ENCODE measurements around the gene UTS2B. TPM values are rescaled to one million over a fixed set of nuclear protein-coding genes. Genes with fewer than 3 reads are reported as not detected.

UTS2B gene
- total and polyA plus RNA-seq, 7 experiments from 2014 or later: 0.34 TPM; not detected in 6

- ATAC-seq (no peak), DNase-seq (peak in 1 of 9 donors; percentile 1)
- POLR2A ChIA-PET: no interaction called here
- H3K36me3 ChIP-seq (ENCODE audit: control insufficient read depth in 2 of 3, insufficient read depth in 3 of 3, low read length in 3 of 3): no peaks in the 10 kb centered on the region
- H3K4me1 ChIP-seq (ENCODE audit: control insufficient read depth in 2 of 2, insufficient read depth in 2 of 2, low read length in 2 of 2): no peaks in the 10 kb centered on the region
- H3K4me3 Mint-ChIP-seq: peak overlapping the region in 5 of 10 donors; percentile 1 to 21 (median 11)
- H3K4me1 Mint-ChIP-seq: peaks cover 0 to 5% (median 0%) of the 10 kb centered on the region in 7 donors
- no peaks in the 10 kb centered on the region for H3K27me3 ChIP-seq (ENCODE audit: control insufficient read depth in 2 of 2, insufficient read depth in 2 of 2, low read length in 2 of 2)
- no peaks in the 10 kb centered on the region for H3K9me3 ChIP-seq (ENCODE audit: control insufficient read depth in 2 of 3, low read length in 3 of 3)
- no peaks in the 10 kb centered on the region for H3K27me3 Mint-ChIP-seq
- no peak overlapping the region for H3K27ac ChIP-seq (ENCODE audit: low read depth, low read length)
- H3K36me3 Mint-ChIP-seq: no peaks in the 10 kb centered on the region
- intact Hi-C loops (cut with micrococcal nuclease): loop anchor here in 1 of 2 donors (5.0 kb wide), 1 partner anchor 37 kb away; the partner anchor contains the start of gene CCDC50
- CTCF ChIA-PET: no interaction called here
- peaks cover 0 to 8% (median 0%) of the 10 kb centered on the region in 11 donors for H3K9me3 Mint-ChIP-seq
- no peak overlapping the region for H3K4me3 ChIP-seq (ENCODE audit: low read length)
- H3K27ac Mint-ChIP-seq: peak overlapping the region in 3 of 9 donors; percentile 11 to 39 (median 19)
These were observed 39.9 kb downstream of the UTS2B start for GRCh38 chr3:191290311-191291025.

DNA sequence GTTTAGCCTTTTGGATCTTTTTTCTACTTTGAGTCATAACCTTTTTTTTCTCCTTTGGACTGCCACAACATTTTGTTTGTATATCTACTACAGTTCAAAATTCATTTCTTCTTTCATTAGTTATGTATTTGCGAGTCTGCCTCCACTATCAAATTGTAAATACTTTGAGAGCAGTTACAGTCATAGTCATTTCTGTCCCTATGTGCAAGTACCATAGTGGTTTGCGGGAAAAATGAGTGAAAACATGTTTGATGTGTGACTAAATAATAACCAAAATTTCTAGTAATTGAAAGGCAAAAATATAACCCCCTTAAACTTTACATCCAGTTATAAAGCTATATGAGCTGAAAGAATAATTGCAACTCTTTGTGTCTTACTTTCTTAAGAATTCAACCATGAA lies 46.9 kb downstream of the UTS2B start:
- ATAC-seq (no peak), DNase-seq (no peak)
- Mint-ChIP-seq H3K27ac (no peak overlapping the region), H3K27me3 (no peaks in the 10 kb centered on the region), H3K36me3 (no peaks in the 10 kb centered on the region), H3K9me3 (peaks cover 0 to 8% (median 2%) of the 10 kb centered on the region in 11 donors), H3K4me3 (no peak overlapping the region), H3K4me1 (no peaks in the 10 kb centered on the region)
- Histone ChIP-seq H3K9me3 (ENCODE audit: control insufficient read depth in 2 of 3, low read length in 3 of 3) (no peaks in the 10 kb centered on the region), H3K4me3 (ENCODE audit: low read length) (no peak overlapping the region), H3K27me3 (ENCODE audit: control insufficient read depth in 2 of 2, insufficient read depth in 2 of 2, low read length in 2 of 2) (no peaks in the 10 kb centered on the region), H3K4me1 (ENCODE audit: control insufficient read depth in 2 of 2, insufficient read depth in 2 of 2, low read length in 2 of 2) (no peaks in the 10 kb centered on the region), H3K36me3 (ENCODE audit: control insufficient read depth in 2 of 3, insufficient read depth in 3 of 3, low read length in 3 of 3) (no peaks in the 10 kb centered on the region), H3K27ac (ENCODE audit: low read depth, low read length) (no peak overlapping the region)
- ChIA-PET POLR2A (no interaction called here), CTCF (no interaction called here)
- intact Hi-C loops (cut with micrococcal nuclease): no loop called here

DNA sequence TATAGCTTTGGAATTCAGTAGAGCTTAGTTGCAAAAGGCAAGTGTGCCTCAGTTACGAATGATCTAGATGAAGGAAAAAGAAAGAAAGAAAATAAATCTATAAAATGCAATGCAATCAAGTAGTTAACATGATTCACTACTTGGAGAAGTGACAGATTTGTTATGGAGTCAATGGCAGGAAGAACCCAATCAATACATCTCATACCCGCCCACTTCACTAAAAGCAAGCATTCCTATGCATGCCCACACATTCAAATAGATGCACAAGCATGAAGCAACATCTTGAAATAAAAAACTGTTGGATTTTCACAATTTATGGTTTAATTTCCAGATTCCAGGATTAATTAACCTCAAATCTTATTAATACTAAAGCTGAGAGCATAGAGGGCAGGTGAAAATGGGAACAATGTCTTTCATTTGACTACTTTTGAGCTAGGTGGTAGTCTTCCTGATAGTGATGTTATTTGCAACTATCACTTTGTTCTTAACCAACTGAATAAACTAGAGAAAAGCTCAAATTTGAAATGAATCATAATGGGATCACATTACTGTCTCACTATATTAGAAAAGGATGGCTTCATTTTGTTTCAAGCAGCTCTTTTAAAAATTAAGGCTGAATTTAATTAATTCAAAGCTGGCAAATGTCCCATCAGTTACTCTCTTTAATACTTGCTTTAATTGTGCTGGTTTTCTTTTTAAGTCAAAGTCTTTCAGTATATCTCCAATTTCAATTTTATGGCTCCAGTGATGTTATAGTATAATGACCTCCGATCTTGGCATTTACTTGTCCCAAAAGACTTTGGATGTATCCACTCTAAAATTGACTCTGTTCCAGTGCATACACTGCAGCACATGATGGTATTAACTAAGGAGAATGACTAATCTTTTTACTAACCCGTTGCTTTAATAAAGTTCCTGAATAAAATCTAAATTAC lies 47.8 kb downstream of the UTS2B start:
- Mint-ChIP-seq H3K27me3 (no peaks in the 10 kb centered on the region), H3K4me3 (no peak overlapping the region)

DNA sequence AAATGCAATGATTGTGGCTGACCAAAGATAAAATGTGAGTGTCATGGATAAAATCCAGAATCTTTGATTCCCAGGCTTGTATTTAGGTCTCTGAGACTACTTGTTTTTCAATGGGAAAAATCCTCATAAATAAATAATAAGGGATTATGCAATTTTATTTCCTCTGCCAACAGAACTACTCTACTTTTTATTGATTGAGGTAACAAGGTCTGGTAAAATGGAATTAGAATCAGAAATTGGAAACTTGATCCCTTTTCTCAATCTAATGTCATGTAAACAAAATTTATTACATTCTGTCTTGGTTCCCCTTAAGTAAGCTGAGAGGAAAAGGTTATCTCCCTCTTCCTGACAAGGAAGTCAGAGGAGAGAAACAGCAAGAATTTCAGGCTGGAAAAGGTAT lies 49.4 kb downstream of the UTS2B start:
- Mint-ChIP-seq H3K4me3 (no peak overlapping the region), H3K9me3 (peaks cover 0 to 6% (median 0%) of the 10 kb centered on the region in 11 donors), H3K27ac (no peak overlapping the region), H3K4me1 (no peaks in the 10 kb centered on the region), H3K27me3 (no peaks in the 10 kb centered on the region), H3K36me3 (no peaks in the 10 kb centered on the region)
- no peaks in the 10 kb centered on the region for H3K9me3 ChIP-seq (ENCODE audit: control insufficient read depth in 2 of 3, low read length in 3 of 3)
- H3K27me3 ChIP-seq (ENCODE audit: control insufficient read depth in 2 of 2, insufficient read depth in 2 of 2, low read length in 2 of 2): no peaks in the 10 kb centered on the region
- DNase-seq: no peak
- no peaks in the 10 kb centered on the region for H3K4me1 ChIP-seq (ENCODE audit: control insufficient read depth in 2 of 2, insufficient read depth in 2 of 2, low read length in 2 of 2)
- H3K27ac ChIP-seq (ENCODE audit: low read depth, low read length): no peak overlapping the region
- ChIA-PET POLR2A (no interaction called here), CTCF (no interaction called here)
- H3K36me3 ChIP-seq (ENCODE audit: control insufficient read depth in 2 of 3, insufficient read depth in 3 of 3, low read length in 3 of 3): no peaks in the 10 kb centered on the region
- H3K4me3 ChIP-seq (ENCODE audit: low read length): no peak overlapping the region
- intact Hi-C loops (cut with micrococcal nuclease): no loop called here
- no peak for ATAC-seq

More for the DNA sequence above, 47.8 kb downstream of the UTS2B start:
- no peak for ATAC-seq
- H3K36me3 ChIP-seq (ENCODE audit: control insufficient read depth in 2 of 3, insufficient read depth in 3 of 3, low read length in 3 of 3): no peaks in the 10 kb centered on the region
- no peaks in the 10 kb centered on the region for H3K9me3 ChIP-seq (ENCODE audit: control insufficient read depth in 2 of 3, low read length in 3 of 3)
- ChIA-PET CTCF (no interaction called here), POLR2A (no interaction called here)
- no peaks in the 10 kb centered on the region for H3K27me3 ChIP-seq (ENCODE audit: control insufficient read depth in 2 of 2, insufficient read depth in 2 of 2, low read length in 2 of 2)
- H3K27ac Mint-ChIP-seq: no peak overlapping the region
- H3K27ac ChIP-seq (ENCODE audit: low read depth, low read length): no peak overlapping the region
- intact Hi-C loops (cut with micrococcal nuclease): no loop called here
- H3K4me3 ChIP-seq (ENCODE audit: low read length): no peak overlapping the region
- H3K4me1 Mint-ChIP-seq: no peaks in the 10 kb centered on the region
- no peaks in the 10 kb centered on the region for H3K36me3 Mint-ChIP-seq
- H3K4me1 ChIP-seq (ENCODE audit: control insufficient read depth in 2 of 2, insufficient read depth in 2 of 2, low read length in 2 of 2): no peaks in the 10 kb centered on the region
- no peak for DNase-seq
- H3K9me3 Mint-ChIP-seq: peaks cover 0 to 8% (median 2%) of the 10 kb centered on the region in 11 donors

- Histone ChIP-seq H3K36me3 (ENCODE audit: control insufficient read depth in 2 of 3, insufficient read depth in 3 of 3, low read length in 3 of 3) (no peaks in the 10 kb centered on the region), H3K4me3 (ENCODE audit: low read length) (no peak overlapping the region), H3K9me3 (ENCODE audit: control insufficient read depth in 2 of 3, low read length in 3 of 3) (no peaks in the 10 kb centered on the region), H3K4me1 (ENCODE audit: control insufficient read depth in 2 of 2, insufficient read depth in 2 of 2, low read length in 2 of 2) (no peaks in the 10 kb centered on the region), H3K27me3 (ENCODE audit: control insufficient read depth in 2 of 2, insufficient read depth in 2 of 2, low read length in 2 of 2) (no peaks in the 10 kb centered on the region), H3K27ac (ENCODE audit: low read depth, low read length) (no peak overlapping the region)
- CTCF ChIA-PET: no interaction called here
- H3K27ac Mint-ChIP-seq: no peak overlapping the region
- intact Hi-C loops (cut with micrococcal nuclease): no loop called here
- DNase-seq (no peak), ATAC-seq (no peak)
- no peaks in the 10 kb centered on the region for H3K27me3 Mint-ChIP-seq
- POLR2A ChIA-PET: no interaction called here
- no peaks in the 10 kb centered on the region for H3K4me1 Mint-ChIP-seq
- H3K9me3 Mint-ChIP-seq: peaks cover 0 to 3% (median 0%) of the 10 kb centered on the region in 11 donors
- no peaks in the 10 kb centered on the region for H3K36me3 Mint-ChIP-seq
- H3K4me3 Mint-ChIP-seq: no peak overlapping the region
These were observed 50.2 kb downstream of the UTS2B start for GRCh38 chr3:191280111-191280510.

DNA sequence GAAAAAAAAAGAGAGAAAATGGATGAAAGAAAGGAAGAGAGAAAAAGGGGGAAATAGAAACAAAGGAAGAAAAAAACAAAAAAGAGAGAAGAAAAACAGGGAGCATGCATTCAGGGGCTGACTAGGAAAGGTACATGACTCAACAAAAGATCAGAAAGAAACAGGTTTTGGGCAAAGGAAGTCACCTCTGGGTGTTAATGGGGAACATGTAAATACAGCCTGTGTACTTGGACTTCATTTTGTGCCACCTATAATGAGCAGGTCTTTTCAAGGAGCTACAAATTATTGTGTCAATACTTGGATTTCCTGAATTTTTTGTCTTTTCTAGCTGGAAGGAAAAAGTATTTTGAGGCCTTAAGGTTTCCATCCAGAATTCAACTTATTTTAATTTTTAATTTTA lies 54.6 kb downstream of the UTS2B start:
- no peak for DNase-seq
- Histone ChIP-seq H3K36me3 (ENCODE audit: control insufficient read depth in 2 of 3, insufficient read depth in 3 of 3, low read length in 3 of 3) (no peaks in the 10 kb centered on the region), H3K27ac (ENCODE audit: low read depth, low read length) (no peak overlapping the region), H3K4me3 (ENCODE audit: low read length) (no peak overlapping the region), H3K27me3 (ENCODE audit: control insufficient read depth in 2 of 2, insufficient read depth in 2 of 2, low read length in 2 of 2) (no peaks in the 10 kb centered on the region), H3K4me1 (ENCODE audit: control insufficient read depth in 2 of 2, insufficient read depth in 2 of 2, low read length in 2 of 2) (no peaks in the 10 kb centered on the region), H3K9me3 (ENCODE audit: control insufficient read depth in 2 of 3, low read length in 3 of 3) (no peaks in the 10 kb centered on the region)
- H3K9me3 Mint-ChIP-seq: peaks cover 0 to 5% (median 0%) of the 10 kb centered on the region in 11 donors
- H3K27ac Mint-ChIP-seq: no peak overlapping the region
- no peaks in the 10 kb centered on the region for H3K27me3 Mint-ChIP-seq
- intact Hi-C loops (cut with micrococcal nuclease): no loop called here
- H3K4me1 Mint-ChIP-seq: no peaks in the 10 kb centered on the region
- no peak overlapping the region for H3K4me3 Mint-ChIP-seq
- ChIA-PET POLR2A (no interaction called here), CTCF (no interaction called here)
- no peaks in the 10 kb centered on the region for H3K36me3 Mint-ChIP-seq
- ATAC-seq: no peak
